Naive thymus-derived CD8-positive, alpha-beta T cell (primary cell): Measurements from ENCODE around the gene SLC6A2. TPM values are rescaled to one million over a fixed set of nuclear protein-coding genes. Genes with fewer than 3 reads are reported as not detected.
A peak's percentile ranks its signal among the peaks of the same experiment; 100 is the strongest.
"Not testable (repeated sequence)": the region's sequence is repeated elsewhere in the genome, so short reads cannot be mapped to it uniquely, and the experiment has no call there.

Experiments
- ATAC-seq, 2 donors: fragments of 150-1000 bp; cut with Tn5 transposase in 1 of 2; sonication (Bioruptor Pico), chemical (Tn5 transposase) in 1 of 2; 1 replicate in 1 of 2; 2 replicates in 1 of 2; pipeline ENCODE4 v1.10.0; 2021; ENCODE audit warnings: mild to moderate bottlenecking in 2 of 2, moderate library complexity in 2 of 2
- POLR2A ChIA-PET: fragments of 350-600 bp; sonication (Branson Sonifier 250); formaldehyde crosslinking; loops from one replicate; lab custom pipeline; 2021; ENCODE audit warnings: antibody characterized with exemption; lab: Charles Lee
- DNase-seq, 10 donors: peaks; one replicate each; pipeline versions ENCODE4 v3.0.0 to v3.0.0-alpha.2; 2020 to 2022
- H3K27ac Mint-ChIP-seq, 10 donors: one replicate each; pipeline ENCODE4 v1.8.0; 2020 to 2022; ENCODE audit warnings: mild to moderate bottlenecking in 10 of 10, mixed read lengths in 10 of 10, moderate library complexity in 4 of 10, inconsistent platforms in 1 of 10
- H3K27me3 Mint-ChIP-seq, 5 donors: one replicate each; pipeline ENCODE4 v1.8.0; 2021 to 2022; ENCODE audit warnings: mixed read lengths in 5 of 5
- H3K36me3 Mint-ChIP-seq, 3 donors: one replicate each; pipeline ENCODE4 v1.8.0; 2020 to 2022; ENCODE audit warnings: mixed read lengths in 3 of 3, mild to moderate bottlenecking in 2 of 3, inconsistent platforms in 1 of 3
- H3K4me1 Mint-ChIP-seq, 4 donors: one replicate each; pipeline ENCODE4 v1.8.0; 2021 to 2022; ENCODE audit warnings: mixed read lengths in 4 of 4
- H3K4me3 Mint-ChIP-seq, 10 donors: one replicate each; pipeline ENCODE4 v1.8.0; 2020 to 2022; ENCODE audit warnings: mild to moderate bottlenecking in 10 of 10, mixed read lengths in 10 of 10, moderate library complexity in 6 of 10, inconsistent platforms in 1 of 10
- H3K9me3 Mint-ChIP-seq, 9 donors: one replicate each; pipeline ENCODE4 v1.8.0; 2020 to 2022; ENCODE audit warnings: mixed read lengths in 9 of 9, mild to moderate bottlenecking in 3 of 9, inconsistent platforms in 1 of 9, moderate library complexity in 1 of 9
- polyA plus RNA-seq, 3 donors: library from polyadenylated mRNA; unstranded; fragments of 300-500 nt; fragmentation: Illumina TruSeq; gene quantifications; one replicate each; pipeline ENCODE4 v1.2.3, GENCODE V29; 2021
- total RNA-seq, 8 experiments: library from RNA in 2 of 8; stranded (reverse) in 2 of 8; gene quantifications; one replicate each; pipeline ENCODE4 v1.2.3 and lab custom pipeline; 2021 to 2026

Gene SLC6A2
- total RNA-seq (not detected), polyA plus RNA-seq (not detected), total RNA-seq (lab: John Stamatoyannopoulos, UW) (0 reads per million in 6 experiments)

DNA sequence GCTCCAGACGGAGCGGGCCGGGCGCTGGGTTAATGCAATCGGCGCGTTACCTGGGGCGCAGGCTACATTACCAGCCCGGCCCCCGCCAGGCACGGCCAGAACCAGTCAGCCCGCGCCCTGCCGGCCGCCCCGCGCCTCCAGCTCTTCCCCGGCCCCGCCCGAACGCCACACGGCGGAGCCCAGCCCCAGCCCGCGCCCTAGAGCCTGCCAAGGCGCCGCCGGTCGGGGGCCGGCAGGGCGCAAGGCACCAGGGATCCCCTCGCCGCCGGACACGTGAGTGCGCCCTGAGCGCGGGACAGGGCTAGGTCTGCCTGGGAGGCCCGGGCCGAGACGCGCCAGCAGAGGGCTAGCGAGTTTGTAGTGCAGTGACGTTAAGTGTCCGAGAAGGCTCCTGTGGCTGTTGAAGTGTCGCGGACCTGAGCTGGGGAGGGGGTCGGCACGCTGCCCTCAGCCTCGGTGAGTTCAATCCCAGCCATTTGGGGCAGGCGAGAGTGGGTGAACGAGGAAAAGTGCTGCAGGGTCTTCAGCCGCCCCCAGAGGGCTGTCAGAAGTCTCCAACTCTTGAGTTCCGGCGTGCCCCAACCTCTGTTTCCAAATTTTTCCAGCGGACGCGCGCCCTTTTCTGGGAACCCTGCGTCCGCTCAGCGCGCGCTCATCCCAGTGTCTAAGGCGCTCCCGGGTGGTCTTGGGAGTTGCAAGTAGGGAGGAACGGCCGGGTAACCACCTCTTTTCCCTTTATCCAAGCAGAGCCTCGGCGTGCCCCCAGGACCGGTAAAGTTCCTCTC, at the start of gene SLC6A2:
SLC6A2 (plus strand) TSS at position 92 of the 785 bp plus-strand sequence. CDS start 707 bp downstream, outside the sequence.
- POLR2A ChIA-PET, result no interaction called here
- H3K4me3 Mint-ChIP-seq, result no peak within 1 kb of the TSS
- no peaks in the 10 kb centered on the region for H3K36me3 Mint-ChIP-seq
- DNase-seq (peak in 1 of 10 donors; percentile 0), ATAC-seq (no peak)
- no peaks in the 10 kb centered on the region for H3K9me3 Mint-ChIP-seq
- peaks cover 4 to 19% (median 12%) of the 10 kb centered on the region in 5 donors for H3K27me3 Mint-ChIP-seq
- H3K4me1 Mint-ChIP-seq, result no peaks in the 10 kb centered on the region
- no peak within 1 kb of the TSS for H3K27ac Mint-ChIP-seq

GRCh38 chr16:55613613-55614335, 42.0 kb upstream of the SLC6A2 start:
- peaks cover 0 to 15% (median 4%) of the 10 kb centered on the region in 9 donors for H3K9me3 Mint-ChIP-seq
- POLR2A ChIA-PET, result no interaction called here
- ATAC-seq (no peak), DNase-seq (no peak)
- peaks cover 13 to 39% (median 15%) of the 10 kb centered on the region in 5 donors for H3K27me3 Mint-ChIP-seq
- H3K27ac Mint-ChIP-seq, result no peak overlapping the region
- H3K4me3 Mint-ChIP-seq, result no peak overlapping the region
- no peaks in the 10 kb centered on the region for H3K4me1 Mint-ChIP-seq
- H3K36me3 Mint-ChIP-seq, result peaks cover 0 to 9% (median 0%) of the 10 kb centered on the region in 3 donors

GRCh38 chr16:55615071-55615470, 40.7 kb upstream of the SLC6A2 start:
- peaks cover 13 to 45% (median 15%) of the 10 kb centered on the region in 5 donors for H3K27me3 Mint-ChIP-seq
- H3K27ac Mint-ChIP-seq, result no peak overlapping the region
- H3K9me3 Mint-ChIP-seq, result peaks cover 0 to 15% (median 4%) of the 10 kb centered on the region in 9 donors
- no peaks in the 10 kb centered on the region for H3K4me1 Mint-ChIP-seq
- H3K4me3 Mint-ChIP-seq, result no peak overlapping the region
- POLR2A ChIA-PET, result no interaction called here
- H3K36me3 Mint-ChIP-seq, result peaks cover 0 to 9% (median 0%) of the 10 kb centered on the region in 3 donors
- ATAC-seq (no peak), DNase-seq (no peak)

GRCh38 chr16:55615670-55616069, 40.1 kb upstream of the SLC6A2 start:
- ATAC-seq, POLR2A ChIA-PET, H3K27ac Mint-ChIP-seq, H3K4me3 Mint-ChIP-seq, DNase-seq, H3K36me3 Mint-ChIP-seq, H3K4me1 Mint-ChIP-seq: not testable (repeated sequence)
- peaks cover 0 to 13% (median 4%) of the 10 kb centered on the region in 9 donors for H3K9me3 Mint-ChIP-seq
- H3K27me3 Mint-ChIP-seq, result peaks cover 10 to 45% (median 15%) of the 10 kb centered on the region in 5 donors

DNA sequence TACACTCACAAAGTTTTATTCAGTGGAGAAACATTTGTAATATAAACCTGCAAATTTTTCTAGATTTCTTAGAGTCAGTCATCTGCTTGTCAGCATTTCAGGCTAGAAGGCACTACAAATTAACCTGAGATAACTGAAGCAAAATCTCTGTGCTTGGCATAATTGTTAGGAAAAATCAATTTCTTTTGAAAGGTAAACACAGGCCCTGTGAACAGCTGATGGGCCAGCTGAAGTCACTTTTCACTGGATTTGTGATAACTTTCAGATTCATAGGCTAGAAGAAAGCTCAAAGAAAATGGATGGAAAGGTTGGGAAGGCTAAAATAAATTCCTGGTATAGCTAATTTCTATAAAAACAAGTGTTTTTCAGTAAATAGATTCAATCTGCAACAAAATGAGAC, 34.0 kb upstream of the SLC6A2 start:
- no peak for DNase-seq
- peaks cover 0 to 5% (median 0%) of the 10 kb centered on the region in 3 donors for H3K36me3 Mint-ChIP-seq
- POLR2A ChIA-PET, result no interaction called here
- H3K9me3 Mint-ChIP-seq, result peaks cover 0 to 9% (median 2%) of the 10 kb centered on the region in 9 donors
- no peak for ATAC-seq
- H3K27me3 Mint-ChIP-seq, result peaks cover 2 to 21% (median 3%) of the 10 kb centered on the region in 5 donors
- H3K4me1 Mint-ChIP-seq, result no peaks in the 10 kb centered on the region
- H3K27ac Mint-ChIP-seq, result no peak overlapping the region
- no peak overlapping the region for H3K4me3 Mint-ChIP-seq

- peaks cover 2 to 16% (median 2%) of the 10 kb centered on the region in 5 donors for H3K27me3 Mint-ChIP-seq
- H3K4me1 Mint-ChIP-seq, result no peaks in the 10 kb centered on the region
- POLR2A ChIA-PET, result no interaction called here
- ATAC-seq (no peak), DNase-seq (no peak)
- no peak overlapping the region for H3K4me3 Mint-ChIP-seq
- peaks cover 0 to 7% (median 0%) of the 10 kb centered on the region in 9 donors for H3K9me3 Mint-ChIP-seq
- peaks cover 0 to 5% (median 0%) of the 10 kb centered on the region in 3 donors for H3K36me3 Mint-ChIP-seq
- no peak overlapping the region for H3K27ac Mint-ChIP-seq
Observed at GRCh38 chr16:55622272-55622671, 33.5 kb upstream of the SLC6A2 start.

DNA sequence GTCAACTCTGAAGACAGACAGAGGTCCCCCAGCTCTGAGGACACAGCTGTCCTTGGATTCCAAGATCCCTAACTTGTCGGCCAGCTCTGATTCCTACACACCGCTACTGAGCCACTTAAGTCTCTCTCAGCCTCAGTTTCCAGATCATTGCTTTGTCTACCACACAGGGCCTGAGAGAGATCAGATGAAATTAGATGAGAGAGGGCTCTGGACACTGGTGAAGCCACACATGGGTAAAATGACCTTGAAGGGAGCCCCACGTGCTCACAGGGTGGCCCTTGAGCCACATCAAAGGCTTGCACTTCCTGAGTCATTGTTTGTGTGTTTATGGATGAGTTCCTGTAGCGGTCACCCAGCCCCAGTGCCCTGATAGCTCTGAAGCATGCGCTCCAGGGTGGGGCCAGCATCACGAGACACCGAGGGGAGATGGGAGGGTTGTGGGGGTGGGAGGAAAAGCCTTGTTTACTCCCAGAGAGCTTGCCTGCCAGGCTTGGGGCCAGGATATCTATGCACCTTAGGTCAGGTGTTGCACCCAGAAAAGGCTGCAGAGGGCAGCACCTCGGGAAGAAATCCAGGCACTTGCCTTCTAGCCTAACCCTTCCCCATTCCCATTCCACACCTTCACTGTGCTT, 32.7 kb upstream of the SLC6A2 start:
- POLR2A ChIA-PET, result no interaction called here
- Mint-ChIP-seq H3K9me3 (peaks cover 0 to 5% (median 0%) of the 10 kb centered on the region in 9 donors), H3K36me3 (peaks cover 0 to 5% (median 0%) of the 10 kb centered on the region in 3 donors), H3K4me3 (no peak overlapping the region), H3K4me1 (no peaks in the 10 kb centered on the region), H3K27ac (no peak overlapping the region), H3K27me3 (peaks cover 2 to 13% (median 4%) of the 10 kb centered on the region in 5 donors)
- DNase-seq (no peak), ATAC-seq (no peak)

DNA sequence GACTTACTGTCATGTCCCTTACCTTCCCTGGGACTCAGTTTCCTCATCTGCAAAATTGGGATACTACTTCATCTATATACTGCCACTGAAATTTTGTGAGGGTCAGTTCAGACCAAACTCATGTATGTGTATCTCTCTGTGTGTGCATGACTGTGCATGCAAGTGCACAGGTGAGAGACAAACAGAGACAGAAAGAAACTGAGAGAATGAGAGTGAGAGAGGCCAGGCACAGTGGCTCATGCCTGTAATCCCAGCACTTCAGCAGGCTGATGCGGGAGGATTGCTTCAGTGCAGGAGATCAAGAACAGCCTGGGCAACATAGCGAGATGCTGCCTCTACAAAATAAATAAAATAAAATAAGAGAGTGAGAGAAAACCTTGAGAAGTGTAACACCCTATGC, 32.1 kb upstream of the SLC6A2 start:
- ATAC-seq (no peak), DNase-seq (no peak)
- H3K27ac Mint-ChIP-seq, result no peak overlapping the region
- H3K36me3 Mint-ChIP-seq, result peaks cover 0 to 5% (median 0%) of the 10 kb centered on the region in 3 donors
- peaks cover 2 to 12% (median 4%) of the 10 kb centered on the region in 5 donors for H3K27me3 Mint-ChIP-seq
- no peak overlapping the region for H3K4me3 Mint-ChIP-seq
- H3K9me3 Mint-ChIP-seq, result peaks cover 0 to 5% (median 0%) of the 10 kb centered on the region in 9 donors
- H3K4me1 Mint-ChIP-seq, result no peaks in the 10 kb centered on the region
- POLR2A ChIA-PET, result no interaction called here

DNA sequence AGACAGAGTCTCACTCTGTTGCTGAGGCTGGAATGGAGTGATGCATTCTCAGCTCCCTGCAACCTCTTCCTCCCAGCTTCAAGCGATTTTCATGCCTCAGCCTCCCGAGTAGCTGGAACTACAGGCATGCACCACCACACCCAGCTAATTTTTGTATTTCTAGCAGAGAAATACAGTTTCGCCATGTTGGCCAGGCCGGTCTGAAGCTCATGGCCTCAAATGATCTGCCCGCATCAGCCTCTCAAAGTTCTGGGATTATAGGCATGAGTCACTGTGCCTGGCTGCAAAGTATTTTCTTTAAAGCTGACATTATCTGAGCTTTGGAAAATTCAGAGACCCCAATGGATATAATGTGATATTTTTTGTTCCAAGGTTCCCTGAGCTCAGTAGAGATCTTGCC, 31.1 kb upstream of the SLC6A2 start:
- H3K27ac Mint-ChIP-seq, result no peak overlapping the region
- no peaks in the 10 kb centered on the region for H3K4me1 Mint-ChIP-seq
- H3K27me3 Mint-ChIP-seq, result peaks cover 2 to 21% (median 6%) of the 10 kb centered on the region in 5 donors
- POLR2A ChIA-PET, result no interaction called here
- H3K9me3 Mint-ChIP-seq, result peaks cover 0 to 9% (median 2%) of the 10 kb centered on the region in 9 donors
- H3K36me3 Mint-ChIP-seq, result peaks cover 0 to 5% (median 0%) of the 10 kb centered on the region in 3 donors
- H3K4me3 Mint-ChIP-seq, result no peak overlapping the region
- DNase-seq, result no peak
- ATAC-seq, result no peak

DNA sequence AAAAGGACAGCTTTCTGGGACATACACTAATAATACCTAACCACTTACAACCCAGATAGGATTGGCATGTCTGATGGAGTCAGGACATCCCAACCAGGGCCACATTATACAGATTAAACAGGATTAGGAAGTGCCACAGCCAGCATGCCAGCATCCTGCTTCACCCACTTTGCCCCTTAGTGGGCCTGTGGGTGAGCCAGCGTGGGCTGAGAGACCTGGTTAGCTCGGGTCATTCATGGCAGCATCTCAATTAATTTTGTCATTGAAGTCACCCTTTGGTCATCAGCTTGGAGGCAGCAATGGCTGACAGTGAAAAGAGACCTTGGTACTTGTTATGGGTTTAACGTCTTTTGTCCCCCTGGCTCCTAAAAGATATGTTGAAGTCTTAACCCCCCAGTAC, 29.9 kb upstream of the SLC6A2 start:
- Mint-ChIP-seq H3K36me3 (peaks cover 0 to 5% (median 2%) of the 10 kb centered on the region in 3 donors), H3K4me3 (no peak overlapping the region), H3K9me3 (peaks cover 0 to 11% (median 0%) of the 10 kb centered on the region in 9 donors), H3K27ac (no peak overlapping the region), H3K27me3 (peaks cover 0 to 24% (median 9%) of the 10 kb centered on the region in 5 donors), H3K4me1 (no peaks in the 10 kb centered on the region)
- POLR2A ChIA-PET, result no interaction called here
- DNase-seq (no peak), ATAC-seq (no peak)

DNA sequence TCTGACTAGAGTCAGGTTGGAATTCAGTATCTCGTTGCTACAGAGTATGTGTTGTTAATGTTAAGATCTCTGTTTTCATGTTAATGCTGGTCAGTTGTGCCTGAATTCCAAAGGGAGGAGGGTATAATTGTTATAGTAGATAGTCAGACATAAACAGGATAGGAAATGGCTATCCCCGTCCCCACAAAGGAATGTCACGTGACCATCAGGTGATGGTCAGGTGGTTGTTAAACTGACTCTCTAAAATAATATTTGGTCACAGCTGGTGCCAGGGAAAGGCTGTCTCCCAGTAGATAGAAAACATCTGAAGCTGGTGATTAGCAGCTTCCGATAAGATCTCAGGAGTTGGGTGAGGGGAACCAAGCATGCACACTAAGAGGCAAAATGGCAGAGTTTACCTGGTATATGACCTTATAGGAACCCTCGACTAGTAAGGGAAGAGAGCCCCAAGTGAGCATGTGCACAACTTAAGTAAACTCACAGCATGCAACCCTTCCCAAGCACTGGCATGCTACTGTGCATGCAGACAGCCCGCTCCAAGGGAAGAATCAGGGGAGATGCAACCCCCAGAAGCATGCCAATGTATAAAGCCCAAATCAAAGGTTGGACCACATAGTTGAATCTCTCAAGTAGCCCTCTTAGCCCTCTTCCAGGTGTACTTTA, 27.4 kb upstream of the SLC6A2 start:
- peaks cover 0 to 5% (median 2%) of the 10 kb centered on the region in 3 donors for H3K36me3 Mint-ChIP-seq
- no peak overlapping the region for H3K4me3 Mint-ChIP-seq
- POLR2A ChIA-PET, result no interaction called here
- H3K9me3 Mint-ChIP-seq, result peaks cover 0 to 11% (median 3%) of the 10 kb centered on the region in 9 donors
- DNase-seq (no peak), ATAC-seq (no peak)
- no peaks in the 10 kb centered on the region for H3K4me1 Mint-ChIP-seq
- H3K27ac Mint-ChIP-seq, result no peak overlapping the region
- H3K27me3 Mint-ChIP-seq, result peaks cover 0 to 29% (median 9%) of the 10 kb centered on the region in 5 donors

DNA sequence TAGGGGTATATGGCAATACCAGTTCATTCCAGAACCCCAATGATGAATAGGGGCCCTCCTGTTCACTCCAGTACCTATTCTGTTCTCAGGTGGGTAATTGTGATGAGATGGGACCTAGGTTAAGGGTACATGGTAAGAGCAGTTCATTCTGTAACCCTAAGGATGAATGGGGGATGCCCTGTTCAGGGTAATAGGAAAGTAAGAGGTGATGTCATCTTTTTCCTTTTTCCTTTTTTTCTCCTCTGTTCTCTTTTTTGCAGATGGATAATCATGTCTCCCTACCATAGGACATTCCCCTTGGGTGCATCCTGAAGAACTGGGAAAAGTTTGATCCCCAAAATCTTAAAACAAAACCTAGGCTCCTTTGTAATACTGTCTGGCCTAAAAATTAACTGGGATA, 25.0 kb upstream of the SLC6A2 start:
- Mint-ChIP-seq H3K36me3 (peaks cover 0 to 2% (median 0%) of the 10 kb centered on the region in 3 donors), H3K9me3 (peaks cover 0 to 11% (median 3%) of the 10 kb centered on the region in 9 donors), H3K4me1 (no peaks in the 10 kb centered on the region), H3K27ac (no peak overlapping the region), H3K4me3 (no peak overlapping the region), H3K27me3 (peaks cover 2 to 26% (median 9%) of the 10 kb centered on the region in 5 donors)
- DNase-seq, result no peak
- ATAC-seq, result no peak
- POLR2A ChIA-PET, result no interaction called here
